ENCODE data around the gene ARMH1.

DNA sequence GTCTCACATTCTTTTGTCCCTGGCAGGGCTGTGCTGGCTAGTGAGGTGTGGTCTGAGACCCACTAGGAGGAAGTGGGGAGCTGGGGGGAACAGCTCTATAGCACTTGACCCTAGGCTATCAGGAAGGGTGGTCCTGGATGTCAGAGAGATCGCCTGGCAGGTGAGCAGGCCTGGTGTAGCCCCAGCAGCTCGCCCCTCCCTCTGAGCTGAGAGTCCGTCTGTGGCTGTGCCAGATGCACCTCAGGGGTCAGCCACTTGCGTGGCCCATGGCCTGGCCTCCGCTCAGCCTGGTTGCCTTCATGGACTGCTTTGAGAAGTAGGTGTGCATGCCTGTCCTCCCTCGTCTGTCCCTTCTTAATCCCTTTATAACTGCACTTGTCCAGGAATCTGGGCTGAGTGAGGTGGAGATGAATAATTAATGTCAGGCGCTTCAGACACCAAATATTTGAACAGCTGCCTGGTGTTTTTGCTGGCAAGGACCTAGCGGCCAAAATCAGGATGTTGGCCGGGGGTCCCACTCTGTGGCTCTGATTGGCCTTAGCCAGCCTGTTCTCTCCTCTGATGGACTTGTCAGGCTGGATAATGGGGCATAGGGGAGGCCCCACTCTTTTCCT, 30.7 kb upstream of the ARMH1 start:
- TF ChIP-seq, protein P1, sequence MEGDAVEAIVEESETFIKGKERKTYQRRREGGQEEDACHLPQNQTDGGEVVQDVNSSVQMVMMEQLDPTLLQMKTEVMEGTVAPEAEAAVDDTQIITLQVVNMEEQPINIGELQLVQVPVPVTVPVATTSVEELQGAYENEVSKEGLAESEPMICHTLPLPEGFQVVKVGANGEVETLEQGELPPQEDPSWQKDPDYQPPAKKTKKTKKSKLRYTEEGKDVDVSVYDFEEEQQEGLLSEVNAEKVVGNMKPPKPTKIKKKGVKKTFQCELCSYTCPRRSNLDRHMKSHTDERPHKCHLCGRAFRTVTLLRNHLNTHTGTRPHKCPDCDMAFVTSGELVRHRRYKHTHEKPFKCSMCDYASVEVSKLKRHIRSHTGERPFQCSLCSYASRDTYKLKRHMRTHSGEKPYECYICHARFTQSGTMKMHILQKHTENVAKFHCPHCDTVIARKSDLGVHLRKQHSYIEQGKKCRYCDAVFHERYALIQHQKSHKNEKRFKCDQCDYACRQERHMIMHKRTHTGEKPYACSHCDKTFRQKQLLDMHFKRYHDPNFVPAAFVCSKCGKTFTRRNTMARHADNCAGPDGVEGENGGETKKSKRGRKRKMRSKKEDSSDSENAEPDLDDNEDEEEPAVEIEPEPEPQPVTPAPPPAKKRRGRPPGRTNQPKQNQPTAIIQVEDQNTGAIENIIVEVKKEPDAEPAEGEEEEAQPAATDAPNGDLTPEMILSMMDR (IDR thresholded peaks at IDR 0.05): no peak
- TF ChIP-seq EZH2 (IDR thresholded peaks at IDR 0.05; ENCODE audit: borderline replicate concordance, insufficient read depth, low read depth, low read length, poor library complexity, severe bottlenecking): no peak

Data from B cell (primary cell).